Suprapubic skin (tissue), 3 donors: ENCODE measurements around the gene HIVEP1.

ENCODE experiments used
- POLR2AphosphoS5 ChIP-seq, 3 donors: sonication (generic); formaldehyde crosslinking; IDR thresholded peaks; one replicate each; pipeline ENCODE4 v1.6.1; 2017; ENCODE audit warnings: antibody characterized with exemption in 3 of 3
- TF ChIP-seq, protein P1 (sequence below), 2 donors: fragments of 200-600 bp in 1 of 2; fragments of 450-650 bp in 1 of 2; sonication (generic) in 1 of 2; IDR thresholded peaks; one replicate each; pipeline ENCODE4 v1.5.1; 2016 to 2019; ENCODE audit warnings: antibody characterized with exemption in 2 of 2, mild to moderate bottlenecking in 1 of 2, moderate library complexity in 1 of 2

DNA sequence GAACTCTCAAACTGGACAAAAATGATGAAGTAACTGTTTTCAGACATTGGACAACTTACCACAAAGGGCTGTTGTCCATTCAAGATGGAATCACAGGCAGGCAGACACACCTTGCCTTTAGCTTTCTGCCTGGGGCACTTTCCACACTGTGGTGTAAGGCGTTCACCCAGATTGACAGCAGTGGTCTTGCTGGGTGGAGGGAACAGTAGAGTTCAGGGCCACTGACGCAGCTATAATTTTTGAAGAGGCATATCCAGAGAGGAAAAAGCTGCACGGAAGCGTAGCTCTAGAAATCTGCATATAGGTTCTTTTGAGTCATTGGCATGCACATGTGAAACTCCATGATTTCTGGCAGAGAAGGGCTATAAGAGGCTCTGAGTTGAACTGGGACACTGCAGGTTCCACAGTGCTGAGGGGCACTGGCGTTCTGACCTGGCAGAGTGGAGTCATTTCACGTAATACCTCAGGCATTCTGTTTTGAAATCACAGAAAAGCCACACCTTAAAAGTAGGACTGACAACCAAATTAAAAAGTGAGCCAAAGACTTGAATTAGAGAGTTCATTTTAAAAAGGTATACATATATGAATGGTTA, 173.1 kb downstream of the HIVEP1 start:
- no peak for TF ChIP-seq POLR2AphosphoS5 (IDR thresholded peaks at IDR 0.05)
- TF ChIP-seq, protein P1, sequence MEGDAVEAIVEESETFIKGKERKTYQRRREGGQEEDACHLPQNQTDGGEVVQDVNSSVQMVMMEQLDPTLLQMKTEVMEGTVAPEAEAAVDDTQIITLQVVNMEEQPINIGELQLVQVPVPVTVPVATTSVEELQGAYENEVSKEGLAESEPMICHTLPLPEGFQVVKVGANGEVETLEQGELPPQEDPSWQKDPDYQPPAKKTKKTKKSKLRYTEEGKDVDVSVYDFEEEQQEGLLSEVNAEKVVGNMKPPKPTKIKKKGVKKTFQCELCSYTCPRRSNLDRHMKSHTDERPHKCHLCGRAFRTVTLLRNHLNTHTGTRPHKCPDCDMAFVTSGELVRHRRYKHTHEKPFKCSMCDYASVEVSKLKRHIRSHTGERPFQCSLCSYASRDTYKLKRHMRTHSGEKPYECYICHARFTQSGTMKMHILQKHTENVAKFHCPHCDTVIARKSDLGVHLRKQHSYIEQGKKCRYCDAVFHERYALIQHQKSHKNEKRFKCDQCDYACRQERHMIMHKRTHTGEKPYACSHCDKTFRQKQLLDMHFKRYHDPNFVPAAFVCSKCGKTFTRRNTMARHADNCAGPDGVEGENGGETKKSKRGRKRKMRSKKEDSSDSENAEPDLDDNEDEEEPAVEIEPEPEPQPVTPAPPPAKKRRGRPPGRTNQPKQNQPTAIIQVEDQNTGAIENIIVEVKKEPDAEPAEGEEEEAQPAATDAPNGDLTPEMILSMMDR (IDR thresholded peaks at IDR 0.05): no peak
